NCI-H510A (cell line): Measurements from ENCODE around the gene PHLDB1.
"Not testable (repeated sequence)": the region's sequence is repeated elsewhere in the genome, so short reads cannot be mapped to it uniquely, and the experiment has no call there.

Experiments used
- DNase-seq: peaks from one replicate; lab custom pipeline; 2025; lab: John Stamatoyannopoulos, UW

Gene PHLDB1

DNA sequence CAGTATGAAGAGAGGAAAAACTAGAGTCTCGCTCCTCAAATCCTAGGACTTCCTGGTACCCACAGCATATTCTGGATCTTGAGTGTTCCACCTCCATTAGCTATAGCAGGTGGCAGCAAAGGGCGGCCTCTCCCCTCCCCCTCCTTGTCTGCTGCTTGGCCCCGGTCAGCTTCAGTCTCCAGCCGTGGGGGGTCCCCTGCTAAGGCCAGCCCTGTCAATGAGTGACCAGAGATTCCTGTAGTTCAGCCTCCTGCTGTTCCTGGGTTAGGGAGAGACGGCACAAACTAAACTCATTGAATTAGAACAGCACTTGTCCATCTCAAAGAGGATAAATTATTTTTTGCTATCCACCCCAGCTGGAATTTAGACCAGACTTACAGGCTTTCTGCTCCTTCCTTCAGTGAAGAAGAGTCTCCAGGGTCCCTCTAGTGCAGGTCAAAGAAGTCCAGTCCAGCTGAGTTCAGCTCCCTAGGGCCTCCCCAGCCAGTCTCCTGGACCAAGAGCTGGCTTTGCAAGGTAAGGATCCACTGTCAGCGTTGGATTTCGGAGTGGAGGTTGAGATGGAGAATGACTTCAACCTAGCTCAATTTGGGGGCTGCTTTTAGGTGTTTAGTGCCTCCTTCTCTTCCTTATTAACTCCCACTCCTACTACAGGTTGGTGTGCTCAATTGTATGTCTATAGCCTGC, 1.1 kb upstream of the PHLDB1 start:
- DNase-seq = no peak

- DNase-seq = no peak
Observed at GRCh38 chr11:118606844-118607228, 579 bp upstream of the PHLDB1 start.

DNA sequence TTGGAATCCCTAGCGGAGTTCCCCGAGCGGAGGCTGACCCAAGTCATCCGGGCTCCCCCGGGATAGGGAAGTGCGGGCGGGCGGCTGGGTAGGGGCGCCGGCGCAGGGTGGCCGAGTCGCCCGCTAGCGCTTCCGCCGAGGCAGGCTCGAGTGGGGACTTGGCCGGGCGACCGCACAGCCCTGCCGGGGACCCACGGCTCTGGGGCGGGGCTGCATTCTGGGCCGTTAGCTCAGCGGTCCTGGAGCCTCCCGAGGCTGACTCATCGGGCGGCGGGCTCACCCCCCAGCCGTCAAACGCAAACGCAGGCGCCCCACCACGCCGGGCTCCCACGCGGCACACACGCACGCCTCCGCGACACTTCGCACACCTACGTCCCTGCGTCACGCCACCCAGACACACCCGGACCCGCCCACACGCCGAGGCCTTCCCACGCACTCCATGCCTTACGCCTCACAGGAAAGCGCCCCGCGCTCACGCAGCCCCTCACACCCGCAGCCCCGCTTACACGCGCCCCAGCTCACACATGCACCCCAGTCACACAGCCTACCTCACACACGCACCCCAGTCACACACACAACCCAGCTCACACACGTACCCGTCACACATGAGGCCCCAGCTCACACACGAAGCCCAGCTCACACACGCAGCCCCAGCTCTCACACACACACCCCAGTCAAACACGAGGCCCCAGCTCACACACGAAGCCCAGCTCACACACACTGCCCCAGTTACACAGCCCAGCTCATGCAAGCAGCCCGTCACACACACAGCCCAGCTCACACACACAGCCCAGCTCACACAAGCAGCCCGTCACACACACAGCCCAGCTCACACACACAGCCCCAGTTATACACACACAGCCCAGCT, 1.2 kb downstream of the PHLDB1 start:
- DNase-seq = no peak

DNA sequence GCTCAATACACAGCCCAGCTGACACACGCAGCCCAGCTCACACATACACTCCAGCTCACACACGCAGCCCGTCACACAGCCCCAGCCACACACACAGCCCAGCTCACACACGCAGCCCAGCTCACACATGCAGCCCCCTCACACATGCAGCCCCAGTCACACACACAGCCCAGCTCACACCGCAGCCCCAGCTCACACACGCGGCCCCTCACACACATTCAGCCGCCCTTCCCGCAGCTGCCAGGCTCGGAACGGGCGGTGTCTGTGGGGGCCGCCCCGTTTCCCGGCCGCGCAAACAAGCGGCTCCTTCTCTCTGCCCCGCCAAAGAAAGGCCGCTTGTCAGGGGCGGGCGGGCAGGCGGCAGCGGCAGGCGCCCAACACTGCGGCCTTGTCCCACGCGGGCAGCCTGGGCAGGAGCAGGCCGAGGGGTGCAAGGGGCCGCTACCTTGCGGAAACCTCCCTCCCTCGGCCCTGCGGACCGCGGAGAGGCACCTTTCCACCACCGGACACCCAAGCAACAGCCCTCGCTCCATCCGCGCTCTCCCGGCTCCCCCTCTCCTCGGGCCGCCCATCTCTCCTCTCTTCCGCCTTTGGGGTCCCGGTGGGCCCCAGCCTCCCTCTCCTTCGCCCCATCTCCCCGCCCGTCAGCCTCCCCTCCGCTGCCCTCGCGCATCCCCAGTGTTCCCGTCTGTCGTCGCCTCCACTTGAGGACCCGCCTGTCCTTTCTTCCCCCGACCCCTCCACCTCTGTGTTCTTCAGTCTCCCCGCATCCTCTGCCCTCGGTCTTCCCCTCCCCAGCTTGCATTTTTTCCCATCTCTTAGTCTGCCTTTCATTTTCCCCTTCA, 2.2 kb downstream of the PHLDB1 start:
- DNase-seq = no peak

DNA sequence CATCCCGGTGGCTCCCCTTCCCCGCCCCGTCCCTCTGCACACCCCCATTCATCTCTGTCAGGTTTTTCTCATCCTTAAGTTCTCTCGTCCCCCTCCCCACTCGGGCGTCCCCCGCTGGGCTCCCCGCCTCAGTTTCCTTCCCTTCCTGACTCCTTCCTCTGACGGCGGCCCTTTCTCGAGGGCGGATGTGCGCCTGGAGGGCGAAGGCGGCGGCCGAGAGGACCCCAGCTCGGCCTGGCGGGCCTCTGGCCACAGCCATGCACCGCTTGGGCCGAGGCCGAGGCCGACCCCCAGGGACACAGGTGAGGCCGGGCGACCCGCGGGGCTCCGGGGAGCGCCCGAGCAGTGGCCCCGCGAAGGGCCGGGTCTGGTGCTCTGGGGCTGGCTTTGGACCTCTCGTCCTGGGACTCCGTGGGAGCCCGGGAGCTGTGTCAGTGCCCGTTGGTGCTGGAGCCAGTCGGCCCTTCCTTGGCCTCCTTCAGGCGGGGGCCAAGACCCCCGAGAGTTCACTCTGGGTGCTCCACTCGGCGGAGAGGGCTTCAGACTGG, 2.9 kb downstream of the PHLDB1 start:
- DNase-seq = no peak

GRCh38 chr11:118610773-118611432, 3.5 kb downstream of the PHLDB1 start:
- no peak for DNase-seq

- DNase-seq = not testable (repeated sequence)
Observed at GRCh38 chr11:118611433-118611795, 4.0 kb downstream of the PHLDB1 start.

GRCh38 chr11:118612378-118612777, 5.0 kb downstream of the PHLDB1 start:
- DNase-seq = no peak

- DNase-seq = no peak
Observed at GRCh38 chr11:118614511-118614910, 7.1 kb downstream of the PHLDB1 start.

- no peak for DNase-seq
Observed at GRCh38 chr11:118615282-118615975, 8.0 kb downstream of the PHLDB1 start.

- DNase-seq = no peak
Observed at GRCh38 chr11:118615976-118616371, 8.6 kb downstream of the PHLDB1 start.

DNA sequence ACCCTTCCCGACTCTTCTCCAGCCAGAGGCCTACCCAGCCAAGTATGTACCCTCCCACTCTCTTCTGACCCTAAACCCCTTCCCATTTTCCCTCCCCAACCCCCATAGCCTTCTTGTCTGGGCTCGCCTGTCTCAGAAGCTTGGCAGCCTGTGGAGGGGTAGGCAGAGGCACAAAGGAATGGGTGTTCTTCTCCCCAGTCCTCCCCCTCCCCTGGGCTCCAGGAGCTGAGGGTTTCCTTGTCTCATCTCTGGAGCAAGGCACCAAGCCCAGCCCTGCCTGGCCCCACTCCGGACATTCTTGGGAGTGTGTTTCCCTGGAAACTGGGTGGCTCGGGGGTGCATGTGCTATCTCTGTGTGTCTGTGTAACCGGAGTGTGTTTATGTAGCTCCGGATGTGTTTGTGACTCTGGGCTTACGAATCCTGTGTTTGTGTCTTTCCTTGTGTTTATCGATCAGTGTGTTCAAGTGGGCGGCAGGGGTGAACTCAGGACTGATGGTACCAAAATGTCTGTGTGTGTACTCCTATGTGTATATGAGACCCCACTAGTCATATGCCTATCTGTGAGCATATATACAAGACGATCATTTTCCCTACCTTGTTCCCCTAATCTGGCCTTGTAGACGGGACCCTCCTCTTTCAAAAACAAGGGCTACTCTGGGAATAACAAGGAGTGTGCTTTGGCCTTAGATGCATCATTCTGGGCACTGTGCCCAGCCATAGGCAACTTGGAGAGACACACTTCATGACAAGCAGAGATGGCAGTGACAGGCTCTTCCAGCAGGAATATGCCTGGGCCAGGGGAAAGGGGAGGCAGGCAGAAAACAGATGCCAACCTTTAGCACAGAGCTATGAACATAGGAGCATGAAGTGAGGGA, 10.9 kb downstream of the PHLDB1 start:
- no peak for DNase-seq

GRCh38 chr11:118618991-118619375, 11.6 kb downstream of the PHLDB1 start:
- no peak for DNase-seq

DNA sequence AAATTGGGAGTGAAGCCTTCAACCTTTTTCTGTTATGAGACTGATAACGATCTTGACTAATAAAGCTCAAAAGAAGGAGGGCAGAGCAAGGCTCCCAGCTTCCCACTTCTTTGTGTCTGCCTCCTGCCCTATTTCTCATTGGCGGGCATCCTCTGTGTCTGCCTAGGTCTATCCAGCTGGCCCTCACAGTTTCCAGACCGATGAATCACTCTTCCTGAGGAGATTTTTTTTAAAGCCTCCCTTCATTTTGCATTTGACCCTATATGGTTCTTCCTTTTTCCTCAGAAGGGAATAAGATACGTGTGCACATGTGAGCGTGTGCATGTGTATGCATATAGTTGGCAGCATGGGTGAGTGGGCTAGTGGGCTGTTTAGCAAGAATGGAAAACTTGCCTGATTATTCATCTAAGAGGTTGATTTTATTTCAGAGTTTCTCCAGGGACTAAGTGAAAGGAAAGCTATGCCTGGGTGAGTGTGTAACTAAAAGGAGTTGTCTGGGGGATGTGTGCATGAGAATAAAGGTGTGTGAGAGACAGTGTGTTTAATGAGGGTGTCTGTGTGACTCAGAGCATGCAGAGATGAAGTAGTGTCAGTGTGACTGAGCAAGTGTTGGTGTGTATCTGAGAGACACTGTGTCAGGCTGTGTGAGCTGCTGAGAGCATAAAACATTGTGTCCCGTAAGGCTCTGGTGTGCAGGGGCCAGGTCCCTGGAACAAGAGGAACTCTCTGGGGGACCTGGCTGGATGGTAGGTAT, 12.2 kb downstream of the PHLDB1 start:
- DNase-seq = no peak

- no peak for DNase-seq
Observed at GRCh38 chr11:118620529-118621070, 13.2 kb downstream of the PHLDB1 start.

DNA sequence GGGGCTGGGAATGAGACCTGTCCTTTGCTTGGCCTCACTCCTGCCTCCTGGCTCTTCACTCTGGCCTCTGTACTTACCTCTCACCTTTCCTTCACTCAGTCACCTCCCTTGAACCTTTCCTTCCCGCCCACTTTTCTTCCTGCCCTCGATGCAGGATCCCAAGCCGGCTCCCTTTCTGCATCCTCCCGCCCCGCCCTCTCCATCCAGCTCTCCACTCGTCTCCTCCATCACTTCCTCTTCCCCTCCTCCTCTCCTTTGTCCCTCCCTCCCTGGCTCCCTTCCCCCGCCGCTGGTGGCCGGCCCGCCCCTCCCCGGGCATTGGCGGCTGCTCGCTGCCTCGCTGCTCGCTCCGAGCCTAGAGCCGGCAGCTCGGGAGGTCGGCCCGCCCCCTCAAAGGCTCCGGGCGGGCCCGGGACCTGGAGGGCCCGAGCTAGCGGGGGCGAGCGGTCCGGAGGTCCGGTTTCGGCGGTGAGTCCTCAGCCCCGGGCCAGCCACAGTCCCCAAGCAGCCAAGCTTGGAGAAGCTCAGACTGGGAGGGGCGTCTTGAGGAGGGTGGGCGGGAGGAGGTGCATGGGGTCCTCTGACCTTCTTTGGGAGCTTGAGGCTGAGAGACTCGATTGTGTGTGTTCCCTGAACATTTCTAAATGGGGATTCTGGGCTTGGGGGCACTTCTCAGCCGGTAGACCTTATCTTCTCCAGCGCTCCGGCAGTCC, 13.8 kb downstream of the PHLDB1 start:
- DNase-seq = peak; percentile 95

DNA sequence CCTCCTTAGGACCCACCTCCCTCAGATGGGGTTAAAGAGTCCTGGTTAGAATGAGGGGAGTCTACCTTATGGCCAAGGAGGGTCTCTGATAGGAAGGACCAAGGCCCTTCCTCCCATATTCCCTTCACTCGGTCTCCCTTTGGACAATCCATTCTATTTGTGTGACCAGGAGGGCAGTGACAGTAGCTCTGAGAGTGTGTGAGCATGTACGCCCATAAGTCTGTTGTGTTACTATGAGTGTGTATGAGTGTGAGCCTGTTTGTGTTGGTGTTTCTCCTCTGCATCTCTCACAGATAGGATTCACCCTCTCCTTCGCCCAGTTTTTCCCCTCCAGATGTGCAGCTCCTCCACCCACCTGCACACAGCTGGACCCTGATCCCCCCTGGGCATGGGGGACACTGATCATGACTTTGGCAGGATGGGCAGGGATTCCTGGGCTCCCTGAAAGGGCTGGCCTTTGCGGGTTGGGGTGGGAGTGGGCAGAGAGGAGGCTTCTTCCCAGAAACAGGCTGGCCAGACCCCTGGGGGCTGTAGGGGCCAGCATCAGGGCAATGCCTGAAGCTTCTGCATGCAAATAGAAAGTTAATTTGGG, 14.5 kb downstream of the PHLDB1 start:
- DNase-seq = no peak
